A673 (cell line): ENCODE measurements around the gene CCDC183. TPM values are rescaled to one million over a fixed set of nuclear protein-coding genes. Genes with fewer than 3 reads are reported as not detected.

Source experiments
- BruUV-seq: library from RNA; stranded (reverse); fragments of 400-500 nt; replicated peaks from 2 replicates; lab custom pipeline; 2021; lab: Mats Ljungman, UMichigan
- CTCF ChIA-PET: fragments of 300-600 bp; sonication (Branson Sonifier 250); formaldehyde crosslinking; loops from one replicate; lab custom pipeline; 2022; ENCODE audit warnings: antibody characterized with exemption; lab: Charles Lee
- POLR2A ChIA-PET: fragments of 300-600 bp; sonication (Branson Sonifier 250); formaldehyde crosslinking; loops from one replicate; lab custom pipeline; 2022; ENCODE audit warnings: antibody characterized with exemption; ENCODE audit not compliant: low non-redundant PET; lab: Charles Lee
- DNase-seq: peaks from one replicate; pipeline ENCODE4 v3.0.0-alpha.2; 2015; ENCODE audit warnings: low spot score
- H3K27ac ChIP-seq: fragments of 200-600 bp; sonication (generic); 2 replicates; pipeline ENCODE4 v1.5.1; 2016; ENCODE audit warnings: mixed run types, low read depth, mild to moderate bottlenecking, mixed read lengths, antibody characterized with exemption, low read length; ENCODE audit not compliant: poor library complexity, severe bottlenecking
- H3K27me3 ChIP-seq: fragments of 200-600 bp; sonication (generic); replicated peaks from 2 replicates; pipeline ENCODE4 v1.6.1; 2017; ENCODE audit warnings: mixed run types, low read depth, mild to moderate bottlenecking, mixed read lengths, antibody characterized with exemption, low read length; ENCODE audit not compliant: insufficient read depth, poor library complexity
- H3K36me3 ChIP-seq: fragments of 200-600 bp; sonication (generic); 2 replicates; pipeline ENCODE4 v1.6.1; 2016; ENCODE audit warnings: mixed run types, mild to moderate bottlenecking, mixed read lengths, antibody characterized with exemption, low read length; ENCODE audit not compliant: insufficient read depth, poor library complexity, severe bottlenecking
- H3K4me1 ChIP-seq: fragments of 200-600 bp; sonication (generic); 2 replicates; pipeline ENCODE4 v1.6.1; 2017; ENCODE audit warnings: mixed run types, mild to moderate bottlenecking, mixed read lengths, antibody characterized with exemption, low read length; ENCODE audit not compliant: insufficient read depth, poor library complexity, severe bottlenecking
- H3K4me3 ChIP-seq: fragments of 200-600 bp; sonication (generic); 2 replicates; pipeline ENCODE4 v1.5.1; 2016; ENCODE audit warnings: low read depth, mixed run types, mild to moderate bottlenecking, mixed read lengths, low read length; ENCODE audit not compliant: poor library complexity, severe bottlenecking
- H3K9me3 ChIP-seq: fragments of 200-600 bp; sonication (generic); 2 replicates; pipeline ENCODE4 v1.6.1; 2016; ENCODE audit warnings: mixed run types, low read depth, mild to moderate bottlenecking, mixed read lengths, antibody characterized with exemption, low read length; ENCODE audit not compliant: poor library complexity, severe bottlenecking
- EZH2 ChIP-seq: fragments of 200-600 bp; sonication (generic); IDR thresholded peaks from 2 replicates; pipeline ENCODE4 v1.6.1; 2017; ENCODE audit warnings: borderline replicate concordance, low read depth, mild to moderate bottlenecking, mixed read lengths, antibody characterized with exemption, low read length; ENCODE audit not compliant: poor library complexity, severe bottlenecking
- intact Hi-C: fragments of 100-400 bp; cut with micrococcal nuclease; formaldehyde crosslinking; loops from one replicate; pipeline ENCODE4 v1.10.0; 2022; ENCODE audit not compliant: unreplicated experiment
- total RNA-seq: library from RNA; stranded (reverse); gene quantifications from 2 replicates; pipeline ENCODE4 v1.2.3, GENCODE V29; 2021
- TF ChIP-seq, protein P1 (sequence below): fragments of 300-800, 200-600 bp; sonication (generic); conservative IDR thresholded peaks from 2 replicates; pipeline ENCODE4 v1.5.1; 2017; ENCODE audit warnings: low read depth, mild to moderate bottlenecking, antibody characterized with exemption, low read length, moderate library complexity, mixed read lengths

The CCDC183 gene
- total RNA-seq, 1 experiment from 2014 or later: not detected

GRCh38 chr9:136847088-136847825, 51.1 kb downstream of the CCDC183 start:
- Histone ChIP-seq H3K27me3 (no peaks in the 10 kb centered on the region), H3K9me3 (no peaks in the 10 kb centered on the region), H3K27ac (peak overlapping the region; percentile 82), H3K4me1 (peaks cover 14% of the 10 kb centered on the region), H3K4me3 (peak overlapping the region; percentile 78), H3K36me3 (no peaks in the 10 kb centered on the region)
- BruUV-seq: no TSS peak
- ChIA-PET CTCF (interaction anchor here (1.3 kb wide), 1 partner anchor 188 kb away, joined by 4 read pairs; no protein-coding TSS in a partner anchor), POLR2A (no interaction called here)
- DNase-seq: peak; percentile 83
- TF ChIP-seq EZH2: no peak
- TF ChIP-seq, protein P1, sequence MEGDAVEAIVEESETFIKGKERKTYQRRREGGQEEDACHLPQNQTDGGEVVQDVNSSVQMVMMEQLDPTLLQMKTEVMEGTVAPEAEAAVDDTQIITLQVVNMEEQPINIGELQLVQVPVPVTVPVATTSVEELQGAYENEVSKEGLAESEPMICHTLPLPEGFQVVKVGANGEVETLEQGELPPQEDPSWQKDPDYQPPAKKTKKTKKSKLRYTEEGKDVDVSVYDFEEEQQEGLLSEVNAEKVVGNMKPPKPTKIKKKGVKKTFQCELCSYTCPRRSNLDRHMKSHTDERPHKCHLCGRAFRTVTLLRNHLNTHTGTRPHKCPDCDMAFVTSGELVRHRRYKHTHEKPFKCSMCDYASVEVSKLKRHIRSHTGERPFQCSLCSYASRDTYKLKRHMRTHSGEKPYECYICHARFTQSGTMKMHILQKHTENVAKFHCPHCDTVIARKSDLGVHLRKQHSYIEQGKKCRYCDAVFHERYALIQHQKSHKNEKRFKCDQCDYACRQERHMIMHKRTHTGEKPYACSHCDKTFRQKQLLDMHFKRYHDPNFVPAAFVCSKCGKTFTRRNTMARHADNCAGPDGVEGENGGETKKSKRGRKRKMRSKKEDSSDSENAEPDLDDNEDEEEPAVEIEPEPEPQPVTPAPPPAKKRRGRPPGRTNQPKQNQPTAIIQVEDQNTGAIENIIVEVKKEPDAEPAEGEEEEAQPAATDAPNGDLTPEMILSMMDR: no peak
- intact Hi-C loops: no loop called here

- peak; percentile 89 for DNase-seq
- ChIA-PET POLR2A (no interaction called here), CTCF (interaction anchor here (1.3 kb wide), 1 partner anchor 187 kb away, joined by 4 read pairs; no protein-coding TSS in a partner anchor)
Observed at GRCh38 chr9:136847826-136848392, 51.8 kb downstream of the CCDC183 start.

GRCh38 chr9:136848393-136849037, 52.4 kb downstream of the CCDC183 start:
- H3K4me1 ChIP-seq: peaks cover 9% of the 10 kb centered on the region
- intact Hi-C loops: no loop called here
- TF ChIP-seq, protein P1: no peak
- no peak for TF ChIP-seq EZH2
- no peaks in the 10 kb centered on the region for H3K36me3 ChIP-seq
- ChIA-PET POLR2A (no interaction called here), CTCF (interaction anchor here (1.3 kb wide), 1 partner anchor 187 kb away, joined by 4 read pairs; no protein-coding TSS in a partner anchor)
- no peaks in the 10 kb centered on the region for H3K27me3 ChIP-seq
- BruUV-seq: no TSS peak
- H3K27ac ChIP-seq: peak overlapping the region; percentile 82
- H3K4me3 ChIP-seq: peak overlapping the region; percentile 78
- no peaks in the 10 kb centered on the region for H3K9me3 ChIP-seq
- DNase-seq: peak; percentile 73

More at GRCh38 chr9:136847826-136848392, 51.8 kb downstream of the CCDC183 start:
- no peak for TF ChIP-seq EZH2
- TF ChIP-seq, protein P1: no peak
- H3K36me3 ChIP-seq: no peaks in the 10 kb centered on the region
- peak overlapping the region; percentile 82 for H3K27ac ChIP-seq
- BruUV-seq: no TSS peak
- intact Hi-C loops: no loop called here
- H3K4me1 ChIP-seq: peaks cover 9% of the 10 kb centered on the region
- no peaks in the 10 kb centered on the region for H3K9me3 ChIP-seq
- peak overlapping the region; percentile 78 for H3K4me3 ChIP-seq
- no peaks in the 10 kb centered on the region for H3K27me3 ChIP-seq
